Large intestine (tissue), 3 donors: ENCODE results near the gene ICE1. TPM values are rescaled to one million over a fixed set of nuclear protein-coding genes. Genes with fewer than 3 reads are reported as not detected.

Experiments
- DNase-seq, 2 donors: peaks; one replicate each; pipeline versions ENCODE4 v3.0.0 to v3.0.0-alpha.2; 2013
- H3K27ac ChIP-seq: one replicate; pipeline ENCODE4 v1.5.1; 2013; ENCODE audit warnings: low read length
- H3K27me3 ChIP-seq: 2 replicates; pipeline ENCODE4 v1.6.1; 2013; ENCODE audit warnings: low read length; ENCODE audit not compliant: control insufficient read depth, insufficient read depth
- H3K36me3 ChIP-seq: 2 replicates; pipeline ENCODE4 v1.6.1; 2013; ENCODE audit warnings: low read length; ENCODE audit not compliant: control insufficient read depth, insufficient read depth
- H3K4me1 ChIP-seq: one replicate; pipeline ENCODE4 v1.6.1; 2013; ENCODE audit warnings: low read length; ENCODE audit not compliant: control insufficient read depth, insufficient read depth
- H3K4me3 ChIP-seq: one replicate; pipeline ENCODE4 v1.5.1; 2013; ENCODE audit warnings: low read length
- H3K9me3 ChIP-seq: one replicate; pipeline ENCODE4 v1.6.1; 2013; ENCODE audit warnings: mild to moderate bottlenecking, low read depth, low read length, moderate library complexity; ENCODE audit not compliant: control insufficient read depth
- WGBS: methylation state at CpG from one replicate; pipeline ENCODE4 v1.1.5; 2013; ENCODE audit warnings: low lambda C conversion rate; ENCODE audit not compliant: insufficient coverage; 5-methylcytosine and 5-hydroxymethylcytosine counted together
- polyA plus RNA-seq: library from polyadenylated mRNA; unstranded; fragments of 120-200 nt; gene quantifications from one replicate; pipeline ENCODE4 v1.2.1, GENCODE V29; 2013

Gene ICE1
- polyA plus RNA-seq, 1 donor, result 20.9 TPM

DNA sequence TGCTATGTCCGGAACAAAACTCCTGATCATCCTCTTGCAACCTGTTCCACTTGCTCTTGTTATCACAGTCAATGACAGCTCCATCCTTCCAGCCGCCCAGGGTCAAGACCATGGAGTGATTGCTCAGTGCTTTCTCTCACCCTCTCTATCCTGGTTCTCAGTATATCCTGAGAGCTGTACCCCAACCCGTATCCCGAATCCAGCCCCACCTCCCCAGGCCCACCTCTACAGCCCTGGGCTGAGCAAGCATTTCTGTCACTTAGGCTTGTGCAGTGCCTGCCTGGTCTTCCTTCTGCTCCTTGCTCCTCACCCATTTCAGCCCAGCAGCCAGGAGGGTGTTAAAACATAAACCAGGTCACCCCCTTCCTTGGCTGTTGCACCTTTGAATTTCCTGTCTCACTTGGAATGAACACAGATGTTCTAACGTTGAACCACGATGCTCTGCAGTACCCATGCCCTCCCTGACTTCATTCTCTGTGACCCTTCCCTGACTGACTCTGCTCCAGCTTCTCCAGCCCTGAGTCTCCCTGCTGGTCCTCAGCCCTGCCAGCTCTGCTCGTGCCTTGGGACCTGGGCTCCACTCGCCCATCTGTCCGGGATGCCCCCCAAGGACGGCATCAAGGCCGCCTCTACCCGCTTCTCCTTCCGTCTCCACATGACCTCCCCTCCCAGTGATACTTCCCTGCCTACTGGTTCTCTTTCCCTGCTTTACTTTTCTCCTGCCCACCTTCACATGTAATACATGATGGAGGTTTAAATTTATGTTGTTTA is 110.0 kb downstream of the ICE1 start:
- Histone ChIP-seq H3K9me3 (no peaks in the 10 kb centered on the region), H3K4me3 (no peak overlapping the region), H3K4me1 (no peaks in the 10 kb centered on the region)

DNA sequence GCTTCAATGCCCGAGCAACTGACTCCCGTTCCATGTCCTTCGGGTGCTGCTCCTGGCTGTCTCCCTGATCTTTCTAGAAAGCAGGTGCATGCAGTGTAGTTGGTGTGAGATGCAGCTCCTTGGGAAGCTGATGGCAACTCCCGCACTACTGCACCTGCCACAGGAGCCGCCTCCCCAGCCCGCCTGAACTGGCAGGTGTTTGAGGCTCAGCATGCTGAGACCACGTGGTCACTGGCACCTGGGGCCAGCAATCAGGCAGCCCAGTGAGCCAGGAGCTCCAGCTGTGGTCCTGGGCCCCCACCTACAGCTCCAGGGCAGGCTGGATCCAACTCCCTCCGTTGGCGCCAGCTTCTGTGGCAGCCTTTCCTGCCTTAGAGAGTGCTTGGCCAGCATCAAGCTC is 111.5 kb downstream of the ICE1 start:
- DNase-seq, result no peak
- H3K4me1 ChIP-seq, result no peaks in the 10 kb centered on the region
- H3K4me3 ChIP-seq, result no peak overlapping the region
- H3K9me3 ChIP-seq, result no peaks in the 10 kb centered on the region
- no peaks in the 10 kb centered on the region for H3K27me3 ChIP-seq
- no peaks in the 10 kb centered on the region for H3K36me3 ChIP-seq
- H3K27ac ChIP-seq, result no peak overlapping the region
- WGBS, result no CpG with 5 or more reads among the region's 9 CpGs

More for the DNA sequence above, 110.0 kb downstream of the ICE1 start:
- H3K27ac ChIP-seq, result no peak overlapping the region
- H3K27me3 ChIP-seq, result no peaks in the 10 kb centered on the region
- WGBS, result 60% methylated on average over 1 of the region's 13 CpGs
- no peak for DNase-seq
- no peaks in the 10 kb centered on the region for H3K36me3 ChIP-seq

DNA sequence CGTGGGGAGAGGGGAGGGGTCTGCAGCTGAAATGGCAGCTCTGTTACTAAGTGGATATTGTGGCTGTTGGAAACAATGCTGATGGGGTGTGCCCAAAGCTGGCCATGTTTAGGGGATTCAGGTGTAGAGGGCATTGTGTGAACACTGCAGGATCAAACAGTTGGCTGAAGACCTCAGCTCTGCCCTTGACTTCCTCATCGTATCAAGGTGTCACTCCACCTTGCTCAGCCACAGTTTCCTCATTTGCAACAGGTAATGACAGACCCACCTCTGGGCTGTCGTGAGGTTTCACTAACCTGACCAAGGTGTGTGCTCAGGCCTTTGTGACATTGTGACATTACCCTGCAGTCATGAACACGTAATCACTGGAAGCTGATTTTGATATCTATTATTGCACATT is 111.9 kb downstream of the ICE1 start:
- no CpG with 5 or more reads among the region's 4 CpGs for WGBS

DNA sequence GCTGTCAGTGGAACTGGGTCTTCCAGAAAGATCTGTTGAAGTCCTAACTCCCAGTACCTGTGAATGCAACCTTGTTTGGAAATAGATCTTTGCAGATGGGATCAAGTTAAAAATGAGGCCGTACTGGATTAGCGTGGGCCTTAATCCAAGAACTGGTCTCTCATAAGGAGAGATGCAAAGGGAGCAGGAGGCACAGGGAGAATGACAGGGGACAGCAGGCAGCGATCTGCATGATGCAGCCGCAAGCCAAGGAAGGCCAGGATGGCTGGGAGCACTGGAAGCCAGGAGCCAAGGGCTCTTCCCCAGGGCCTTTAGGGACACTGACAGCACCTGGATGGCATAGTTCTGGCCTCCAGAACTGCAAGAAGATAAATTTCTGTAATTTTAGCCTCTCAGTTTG is 114.4 kb downstream of the ICE1 start:
- no CpG with 5 or more reads among the region's 4 CpGs for WGBS
- H3K4me1 ChIP-seq, result no peaks in the 10 kb centered on the region
- no peak for DNase-seq
- no peaks in the 10 kb centered on the region for H3K27me3 ChIP-seq
- H3K9me3 ChIP-seq, result no peaks in the 10 kb centered on the region
- H3K4me3 ChIP-seq, result no peak overlapping the region
- H3K36me3 ChIP-seq, result no peaks in the 10 kb centered on the region
- H3K27ac ChIP-seq, result no peak overlapping the region

More for the DNA sequence above, 111.9 kb downstream of the ICE1 start:
- Histone ChIP-seq H3K4me3 (no peak overlapping the region), H3K4me1 (no peaks in the 10 kb centered on the region), H3K27me3 (no peaks in the 10 kb centered on the region), H3K27ac (no peak overlapping the region), H3K9me3 (no peaks in the 10 kb centered on the region), H3K36me3 (no peaks in the 10 kb centered on the region)
- DNase-seq, result no peak

DNA sequence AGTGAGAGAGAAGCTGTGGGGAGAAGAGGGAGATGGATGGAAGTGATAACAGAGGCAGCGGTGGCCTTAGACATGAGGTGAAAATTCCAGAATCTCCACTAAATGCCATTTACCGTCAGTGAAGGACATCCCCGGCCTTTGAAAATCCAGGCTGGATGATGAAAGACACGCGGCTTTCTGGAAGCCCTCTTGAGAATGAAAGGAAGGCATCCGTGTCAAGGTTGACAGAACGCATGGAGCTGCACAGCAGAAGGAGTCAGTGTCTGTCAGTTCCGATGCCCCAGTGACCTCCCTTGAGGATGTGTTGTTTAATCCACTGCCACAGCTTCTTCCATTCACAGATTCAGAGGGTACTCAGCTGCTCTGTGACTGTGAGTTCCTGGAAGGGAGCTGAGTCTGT is 114.9 kb downstream of the ICE1 start:
- Histone ChIP-seq H3K27ac (no peak overlapping the region), H3K4me1 (no peaks in the 10 kb centered on the region), H3K27me3 (no peaks in the 10 kb centered on the region), H3K4me3 (no peak overlapping the region), H3K36me3 (no peaks in the 10 kb centered on the region), H3K9me3 (no peaks in the 10 kb centered on the region)
- no peak for DNase-seq
- WGBS, result 60% methylated on average over 1 of the region's 8 CpGs

DNA sequence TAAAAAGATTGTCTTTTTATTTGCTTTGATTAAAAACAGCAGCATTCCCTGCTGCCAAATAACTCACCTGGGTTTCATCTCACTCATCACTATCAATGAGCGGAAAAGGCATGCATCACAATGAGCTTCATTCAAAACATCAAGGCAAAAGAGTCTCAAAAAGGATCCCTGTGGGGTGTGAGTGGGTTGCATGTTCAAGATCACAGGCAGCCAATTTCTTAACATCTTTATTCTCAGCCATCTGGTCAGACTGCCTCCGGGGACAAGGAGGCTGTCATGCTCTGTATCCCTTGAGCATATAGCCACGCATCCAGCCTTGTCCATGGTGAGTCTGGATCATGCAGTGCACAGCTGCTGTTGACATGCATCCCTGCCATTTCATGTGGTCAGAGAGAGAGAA is 117.1 kb downstream of the ICE1 start:
- DNase-seq, result no peak
- H3K36me3 ChIP-seq, result no peaks in the 10 kb centered on the region
- no peaks in the 10 kb centered on the region for H3K27me3 ChIP-seq
- no peaks in the 10 kb centered on the region for H3K9me3 ChIP-seq
- whole genome bisulfite sequencing, result 100% methylated on average over 1 of the region's 3 CpGs
- no peaks in the 10 kb centered on the region for H3K4me1 ChIP-seq
- H3K4me3 ChIP-seq, result no peak overlapping the region
- no peak overlapping the region for H3K27ac ChIP-seq
